ENCODE measurements around the gene WWOX.

WWOX gene

GRCh38 chr16:78811247-78811646 lies 711.8 kb downstream of the WWOX start:
- H3K4me3 ChIP-seq (ENCODE audit: low read depth, low read length) = no peak overlapping the region
- DNase-seq (ENCODE audit: low read depth) = no peak
- no peak for TF ChIP-seq POLR2A (IDR thresholded peaks at IDR 0.05; ENCODE audit: extremely low read depth, insufficient read length)
- no peak for TF ChIP-seq MAX (IDR thresholded peaks at IDR 0.05; ENCODE audit: low read depth, low read length)
- TF ChIP-seq CTCF (IDR thresholded peaks at IDR 0.05; ENCODE audit: low read depth, low read length) = no peak
- TF ChIP-seq MYC (IDR thresholded peaks at IDR 0.05; ENCODE audit: low read depth, low read length) = no peak

DNA sequence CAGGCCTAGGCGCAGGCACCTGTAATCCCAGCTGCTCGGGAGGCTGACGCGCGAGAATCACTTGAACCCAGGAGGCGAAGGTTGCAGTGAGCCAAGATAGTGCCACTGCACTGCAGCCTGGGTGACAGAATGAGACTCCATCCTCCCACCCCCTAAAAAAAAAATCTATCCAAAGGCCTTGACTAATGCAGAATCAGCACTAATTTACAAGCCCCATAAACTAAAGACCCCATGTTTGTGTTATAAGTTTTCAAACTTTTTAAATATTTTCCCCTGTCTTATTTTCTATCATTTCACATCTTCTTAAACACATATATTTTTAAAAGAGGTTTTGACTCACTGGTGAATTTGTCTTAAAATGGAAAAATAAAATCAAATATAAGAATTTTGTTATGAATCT lies 713.1 kb downstream of the WWOX start:
- TF ChIP-seq CTCF (IDR thresholded peaks at IDR 0.05; ENCODE audit: low read depth, low read length) (no peak), MYC (IDR thresholded peaks at IDR 0.05; ENCODE audit: low read depth, low read length) (no peak), MAX (IDR thresholded peaks at IDR 0.05; ENCODE audit: low read depth, low read length) (no peak), POLR2A (IDR thresholded peaks at IDR 0.05; ENCODE audit: extremely low read depth, insufficient read length) (no peak)
- DNase-seq (ENCODE audit: low read depth) = no peak
- no peak overlapping the region for H3K4me3 ChIP-seq (ENCODE audit: low read depth, low read length)

DNA sequence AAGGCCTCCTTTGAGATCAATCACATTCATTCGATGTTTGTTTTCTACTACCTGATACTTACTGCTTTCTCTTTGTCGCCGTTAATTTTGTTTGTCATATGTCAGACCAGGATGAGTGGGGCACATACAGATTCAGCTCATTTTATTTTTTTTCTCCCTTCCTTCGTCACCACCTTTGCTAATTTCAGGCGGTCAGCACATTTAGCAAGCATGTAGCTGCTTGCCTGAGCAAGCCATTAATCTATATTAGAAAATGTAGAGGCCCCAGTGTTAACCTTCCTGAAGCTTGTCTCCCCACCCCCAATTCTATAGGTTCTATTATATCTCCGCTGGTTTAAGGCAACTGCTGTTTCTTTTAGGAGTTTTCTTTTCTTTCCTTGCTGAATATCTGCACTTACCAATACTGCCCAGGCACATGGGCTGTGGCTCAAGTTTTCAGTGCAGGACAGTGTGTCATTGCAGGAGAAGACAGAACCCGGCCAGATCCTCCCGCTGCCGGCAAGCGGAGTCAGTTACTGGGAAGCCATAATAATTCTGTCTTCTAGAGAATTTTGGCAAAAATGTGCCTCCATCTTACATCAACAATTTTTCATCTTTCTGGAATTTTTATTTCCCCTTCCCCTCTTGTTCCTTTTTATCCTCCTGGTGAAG lies 714.3 kb downstream of the WWOX start:
- H3K4me3 ChIP-seq (ENCODE audit: low read depth, low read length) = no peak overlapping the region
- TF ChIP-seq POLR2A (IDR thresholded peaks at IDR 0.05; ENCODE audit: extremely low read depth, insufficient read length) (no peak), MAX (IDR thresholded peaks at IDR 0.05; ENCODE audit: low read depth, low read length) (no peak), MYC (IDR thresholded peaks at IDR 0.05; ENCODE audit: low read depth, low read length) (no peak), CTCF (IDR thresholded peaks at IDR 0.05; ENCODE audit: low read depth, low read length) (no peak)
- DNase-seq (ENCODE audit: low read depth) = no peak

- no peak overlapping the region for H3K4me3 ChIP-seq (ENCODE audit: low read depth, low read length)
- DNase-seq (ENCODE audit: low read depth) = no peak
- no peak for TF ChIP-seq MYC (IDR thresholded peaks at IDR 0.05; ENCODE audit: low read depth, low read length)
- TF ChIP-seq MAX (IDR thresholded peaks at IDR 0.05; ENCODE audit: low read depth, low read length) = no peak
- no peak for TF ChIP-seq POLR2A (IDR thresholded peaks at IDR 0.05; ENCODE audit: extremely low read depth, insufficient read length)
- no peak for TF ChIP-seq CTCF (IDR thresholded peaks at IDR 0.05; ENCODE audit: low read depth, low read length)
Measured at GRCh38 chr16:78815713-78816112, 716.3 kb downstream of the WWOX start.

DNA sequence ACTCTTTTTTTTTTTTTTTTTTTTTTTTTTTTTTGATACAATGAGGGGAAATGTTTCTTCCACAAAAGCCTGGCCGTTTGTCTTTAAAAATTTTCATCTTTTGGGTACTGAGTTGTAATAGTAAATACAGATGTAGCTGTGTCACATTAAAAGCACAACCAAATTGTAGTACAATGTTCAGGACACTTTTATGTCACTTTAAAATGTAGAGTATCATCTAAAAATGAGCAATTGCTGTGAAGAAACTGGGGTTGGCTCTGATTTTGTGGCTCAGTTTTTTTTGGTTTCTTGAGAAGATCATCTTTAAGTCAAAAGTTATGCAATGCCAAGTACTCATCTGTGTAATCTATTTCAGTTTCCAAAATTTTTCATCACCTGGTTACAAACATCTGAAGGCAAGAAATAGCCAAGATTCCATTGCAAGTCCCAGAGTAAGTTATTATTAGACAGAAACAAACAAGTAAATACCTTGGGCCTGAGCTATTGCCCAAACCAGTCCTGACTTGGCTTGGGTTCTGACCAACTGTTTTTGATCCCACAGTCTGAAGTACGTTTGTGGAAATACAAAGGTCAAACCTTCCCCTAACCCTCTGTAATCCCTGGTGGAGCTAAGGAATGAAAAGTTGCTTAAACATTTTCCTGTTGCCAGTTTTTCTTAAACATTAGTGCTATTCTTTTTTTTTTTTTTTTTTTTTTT lies 717.2 kb downstream of the WWOX start:
- DNase-seq (ENCODE audit: low read depth) = no peak
- H3K4me3 ChIP-seq (ENCODE audit: low read depth, low read length) = no peak overlapping the region
- TF ChIP-seq CTCF (IDR thresholded peaks at IDR 0.05; ENCODE audit: low read depth, low read length) (no peak), MAX (IDR thresholded peaks at IDR 0.05; ENCODE audit: low read depth, low read length) (no peak), MYC (IDR thresholded peaks at IDR 0.05; ENCODE audit: low read depth, low read length) (no peak), POLR2A (IDR thresholded peaks at IDR 0.05; ENCODE audit: extremely low read depth, insufficient read length) (no peak)

All from NB4 (cell line).